ENCODE data around the gene COX19.
"Not testable (repeated sequence)": the region's sequence is repeated elsewhere in the genome, so short reads cannot be mapped to it uniquely, and the experiment has no call there.

DNA sequence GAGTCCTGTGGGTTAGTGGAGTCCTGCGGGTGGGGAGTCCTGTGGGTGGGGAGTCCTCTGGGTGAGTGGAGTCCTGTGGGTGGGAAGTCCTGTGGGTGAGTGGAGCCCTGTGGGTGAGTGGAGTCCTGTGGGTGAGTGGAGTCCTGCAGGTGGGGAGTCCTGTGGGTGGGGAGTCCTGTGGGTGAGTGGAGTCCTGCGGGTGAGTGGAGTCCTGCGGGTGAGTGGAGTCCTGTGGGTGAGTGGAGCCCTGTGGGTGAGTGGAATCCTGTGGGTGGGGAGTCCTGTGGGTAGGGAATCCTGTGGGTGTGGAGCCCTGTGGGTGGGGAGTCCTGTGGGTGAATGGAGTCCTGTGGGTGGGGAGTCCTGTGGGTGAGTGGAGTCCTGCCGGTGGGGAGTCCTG is 26.7 kb upstream of the COX19 start:
- TF ChIP-seq, protein P1, sequence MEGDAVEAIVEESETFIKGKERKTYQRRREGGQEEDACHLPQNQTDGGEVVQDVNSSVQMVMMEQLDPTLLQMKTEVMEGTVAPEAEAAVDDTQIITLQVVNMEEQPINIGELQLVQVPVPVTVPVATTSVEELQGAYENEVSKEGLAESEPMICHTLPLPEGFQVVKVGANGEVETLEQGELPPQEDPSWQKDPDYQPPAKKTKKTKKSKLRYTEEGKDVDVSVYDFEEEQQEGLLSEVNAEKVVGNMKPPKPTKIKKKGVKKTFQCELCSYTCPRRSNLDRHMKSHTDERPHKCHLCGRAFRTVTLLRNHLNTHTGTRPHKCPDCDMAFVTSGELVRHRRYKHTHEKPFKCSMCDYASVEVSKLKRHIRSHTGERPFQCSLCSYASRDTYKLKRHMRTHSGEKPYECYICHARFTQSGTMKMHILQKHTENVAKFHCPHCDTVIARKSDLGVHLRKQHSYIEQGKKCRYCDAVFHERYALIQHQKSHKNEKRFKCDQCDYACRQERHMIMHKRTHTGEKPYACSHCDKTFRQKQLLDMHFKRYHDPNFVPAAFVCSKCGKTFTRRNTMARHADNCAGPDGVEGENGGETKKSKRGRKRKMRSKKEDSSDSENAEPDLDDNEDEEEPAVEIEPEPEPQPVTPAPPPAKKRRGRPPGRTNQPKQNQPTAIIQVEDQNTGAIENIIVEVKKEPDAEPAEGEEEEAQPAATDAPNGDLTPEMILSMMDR (IDR thresholded peaks at IDR 0.05): not testable (repeated sequence)
- TF ChIP-seq POLR2A, POLR2AphosphoS5, EP300 (IDR thresholded peaks at IDR 0.05): not testable (repeated sequence)
